Coronary artery (tissue), 2 donors: ENCODE data around the gene PLD3.

ENCODE experiments used
- DNase-seq: peaks from one replicate; pipeline ENCODE4 v3.0.0-alpha.2; 2017; ENCODE audit warnings: low spot score
- H3K27ac ChIP-seq, 2 donors: fragments of 200-600 bp; sonication (generic); one replicate each; pipeline ENCODE4 v1.5.1; 2016 to 2019
- H3K4me3 ChIP-seq: fragments of 200-600 bp; sonication (generic); 2 replicates; pipeline ENCODE4 v1.5.1; 2016; ENCODE audit warnings: mild to moderate bottlenecking, moderate library complexity
- CTCF ChIP-seq: fragments of 200-600 bp; sonication (generic); IDR thresholded peaks from one replicate; pipeline ENCODE4 v1.5.1; 2019; ENCODE audit warnings: antibody characterized with exemption

PLD3 gene

GRCh38 chr19:40348125-40348913 lies at the start of gene PLD3, which contains the start of gene C19orf47:
TSS of gene PLD3 (plus strand) at chr19:40348695. CDS start at chr19:40366484, 17,789 bp downstream.
TSS of gene C19orf47 (minus strand) at chr19:40348397. CDS start at chr19:40341857, 6,540 bp downstream.
- no peak for TF ChIP-seq CTCF

GRCh38 chr19:40300668-40301067 lies 47.8 kb upstream of the PLD3 start:
- no peak for TF ChIP-seq CTCF
- Histone ChIP-seq H3K4me3 (no peak overlapping the region), H3K27ac (no peak overlapping the region)
- DNase-seq = no peak

More at GRCh38 chr19:40348125-40348913, at the start of gene PLD3, which contains the start of gene C19orf47:
- peak within 1 kb of the TSS; percentile 86 to 90 for H3K27ac ChIP-seq
- peak; percentile 99 for DNase-seq
- H3K4me3 ChIP-seq = peak within 1 kb of the TSS; percentile 87

- DNase-seq = no peak
- Histone ChIP-seq H3K4me3 (no peak overlapping the region), H3K27ac (no peak overlapping the region)
- no peak for TF ChIP-seq CTCF
These were observed 46.1 kb upstream of the PLD3 start for GRCh38 chr19:40302224-40303011.

- TF ChIP-seq CTCF = no peak
These were observed 44.7 kb upstream of the PLD3 start for GRCh38 chr19:40303765-40304164.

GRCh38 chr19:40304306-40304705 lies 44.2 kb upstream of the PLD3 start:
- Histone ChIP-seq H3K27ac (no peak overlapping the region), H3K4me3 (no peak overlapping the region)
- no peak for DNase-seq
- TF ChIP-seq CTCF = no peak

More at GRCh38 chr19:40303765-40304164, 44.7 kb upstream of the PLD3 start:
- no peak overlapping the region for H3K4me3 ChIP-seq
- no peak for DNase-seq
- no peak overlapping the region for H3K27ac ChIP-seq

- H3K4me3 ChIP-seq = no peak overlapping the region
- DNase-seq = no peak
- TF ChIP-seq CTCF = peak; percentile 58
- no peak overlapping the region for H3K27ac ChIP-seq
These were observed 43.1 kb upstream of the PLD3 start for GRCh38 chr19:40305403-40305802.
